RWPE1 (cell line): ENCODE data around the gene PIK3C3.
"Not testable (repeated sequence)": the region's sequence is repeated elsewhere in the genome, so short reads cannot be mapped to it uniquely, and the experiment has no call there.

Experiments used
- CTCF ChIA-PET: fragments of 350-600 bp; sonication (Branson Sonifier 250); formaldehyde crosslinking; extraction: SDS; loops from one replicate; lab custom pipeline; 2021; lab: Yijun Ruan, JAX
- POLR2A ChIA-PET: fragments of 400-600 bp; formaldehyde crosslinking; extraction: SDS; loops from one replicate; lab custom pipeline; 2020; ENCODE audit warnings: antibody characterized with exemption; ENCODE audit not compliant: low non-redundant PET; lab: Yijun Ruan, JAX
- DNase-seq: peaks from one replicate; pipeline ENCODE4 v3.0.0; 2012; ENCODE audit warnings: low spot score
- H3K27ac ChIP-seq: fragments of 450-650 bp; 2 replicates; pipeline ENCODE4 v1.5.1; 2017
- CTCF ChIP-seq: fragments of 450-650 bp; conservative IDR thresholded peaks from 2 replicates; pipeline ENCODE4 v1.5.1; 2017; ENCODE audit warnings: low read depth, mild to moderate bottlenecking

PIK3C3 gene

GRCh38 chr18:42001801-42002200 is 46.8 kb downstream of the PIK3C3 start:
- no peak for DNase-seq
- no peak overlapping the region for H3K27ac ChIP-seq
- ChIA-PET POLR2A (no interaction called here), CTCF (no interaction called here)
- no peak for TF ChIP-seq CTCF

GRCh38 chr18:42004653-42005052 is 49.6 kb downstream of the PIK3C3 start:
- no peak for TF ChIP-seq CTCF
- no peak overlapping the region for H3K27ac ChIP-seq
- POLR2A ChIA-PET, result no interaction called here
- CTCF ChIA-PET, result interaction anchor here (0.5 kb wide), 1 partner anchor 294 kb away, joined by 3 read pairs; no protein-coding TSS in a partner anchor
- no peak for DNase-seq

GRCh38 chr18:42005782-42006181 is 50.7 kb downstream of the PIK3C3 start:
- DNase-seq, result no peak
- no peak for TF ChIP-seq CTCF
- no peak overlapping the region for H3K27ac ChIP-seq
- POLR2A ChIA-PET, result no interaction called here
- CTCF ChIA-PET, result no interaction called here

- CTCF ChIA-PET, H3K27ac ChIP-seq, POLR2A ChIA-PET, DNase-seq: not testable (repeated sequence)
Observed at GRCh38 chr18:42009457-42009856, 54.4 kb downstream of the PIK3C3 start.

GRCh38 chr18:42011053-42011452 is 56.0 kb downstream of the PIK3C3 start:
- ChIA-PET CTCF (no interaction called here), POLR2A (no interaction called here)
- DNase-seq, result no peak
- H3K27ac ChIP-seq, result no peak overlapping the region
- no peak for TF ChIP-seq CTCF

GRCh38 chr18:42018831-42019230 is 63.8 kb downstream of the PIK3C3 start:
- H3K27ac ChIP-seq, result no peak overlapping the region
- no peak for DNase-seq
- ChIA-PET POLR2A (no interaction called here), CTCF (interaction anchor here (1.4 kb wide), 1 partner anchor 9 kb away, joined by 3 read pairs; no protein-coding TSS in a partner anchor)
- TF ChIP-seq CTCF, result no peak

- no peak for TF ChIP-seq CTCF
- no peak overlapping the region for H3K27ac ChIP-seq
- no peak for DNase-seq
- CTCF ChIA-PET, result no interaction called here
- POLR2A ChIA-PET, result no interaction called here
Observed at GRCh38 chr18:42024131-42024530, 69.1 kb downstream of the PIK3C3 start.
